DND-41 (cell line): Measurements from ENCODE around the gene QRICH1.

Source experiments
- ATAC-seq: fragments of 200-7000 bp; cut with Tn5 transposase; 3 replicates; pipeline ENCODE4 v1.9.1; 2021; ENCODE audit warnings: low read depth; ENCODE audit not compliant: insufficient read depth
- DNase-seq: peaks from one replicate; pipeline ENCODE4 v3.0.0-alpha.2; 2020
- H2AFZ ChIP-seq: 2 replicates; pipeline ENCODE4 v1.6.0; 2012; ENCODE audit warnings: low read depth, low read length
- H3K27ac ChIP-seq: 2 replicates; pipeline ENCODE4 v1.5.1; 2012; ENCODE audit warnings: low read length, inconsistent platforms
- H3K27me3 ChIP-seq: fragments of 200-600 bp; sonication (generic); 2 replicates; pipeline ENCODE4 v1.6.0; 2012; ENCODE audit warnings: low read length, mild to moderate bottlenecking, inconsistent platforms; ENCODE audit not compliant: insufficient read depth, poor library complexity
- H3K36me3 ChIP-seq: 2 replicates; pipeline ENCODE4 v1.5.1; 2012; ENCODE audit warnings: low read length, inconsistent platforms; ENCODE audit not compliant: insufficient read depth
- H3K4me1 ChIP-seq: 2 replicates; pipeline ENCODE4 v1.5.1; 2012; ENCODE audit warnings: mild to moderate bottlenecking, low read length; ENCODE audit not compliant: insufficient read depth
- H3K4me2 ChIP-seq: 2 replicates; pipeline ENCODE4 v1.6.0; 2012; ENCODE audit warnings: mild to moderate bottlenecking, moderate library complexity, low read length, inconsistent platforms; ENCODE audit not compliant: insufficient read depth
- H3K4me3 ChIP-seq, 2 experiments: fragments of 200-600 bp in 1 of 2; shearing (Covaris generic) in 1 of 2; 2 replicates each; pipeline ENCODE4 v1.5.1; 2012 to 2016; ENCODE audit warnings: inconsistent platforms in 2 of 2, low read length in 2 of 2, mild to moderate bottlenecking in 2 of 2, low read depth in 1 of 2, moderate library complexity in 1 of 2
- H3K79me2 ChIP-seq: 2 replicates; pipeline ENCODE4 v1.6.0; 2012; ENCODE audit warnings: low read length, inconsistent platforms; ENCODE audit not compliant: insufficient read depth
- H3K9ac ChIP-seq: 2 replicates; pipeline ENCODE4 v1.6.0; 2012; ENCODE audit warnings: low read depth, mild to moderate bottlenecking, inconsistent platforms, low read length, moderate library complexity
- H3K9me3 ChIP-seq: 2 replicates; pipeline ENCODE4 v1.5.1; 2012; ENCODE audit warnings: low read length, moderate library complexity, mild to moderate bottlenecking, inconsistent platforms; ENCODE audit not compliant: insufficient read depth, severe bottlenecking
- H4K20me1 ChIP-seq: 2 replicates; pipeline ENCODE4 v1.6.0; 2012; ENCODE audit warnings: low read length; ENCODE audit not compliant: insufficient read depth
- CTCF ChIP-seq: IDR thresholded peaks from 2 replicates; pipeline ENCODE4 v1.5.1; 2012; ENCODE audit warnings: borderline replicate concordance, low read length, moderate library complexity, mild to moderate bottlenecking; ENCODE audit not compliant: poor library complexity, severe bottlenecking; ENCODE audit errors: extremely low read depth
- EZH2 ChIP-seq: IDR thresholded peaks from 3 replicates; pipeline ENCODE4 v1.6.1; 2012; ENCODE audit warnings: borderline replicate concordance, low read depth, mild to moderate bottlenecking, moderate library complexity, low read length, inconsistent platforms; ENCODE audit not compliant: severe bottlenecking

Gene QRICH1

GRCh38 chr3:48999085-48999858, 94.6 kb downstream of the QRICH1 start:
- Histone ChIP-seq H3K9ac (no peak overlapping the region), H3K79me2 (no peaks in the 10 kb centered on the region), H3K4me3 (no peak overlapping the region), H3K27me3 (no peaks in the 10 kb centered on the region), H2AFZ (no peak overlapping the region), H3K36me3 (peaks cover 4% of the 10 kb centered on the region; the same call in 1 of the 2 replicates), H3K4me2 (no peak overlapping the region), H3K9me3 (no peaks in the 10 kb centered on the region), H3K27ac (no peak overlapping the region), H3K4me1 (no peaks in the 10 kb centered on the region), H4K20me1 (0 out of 2 replicates have a peak, but pooled peaks cover 2% of the 10 kb centered on the region)
- no peak for ATAC-seq
- no peak for DNase-seq
- no peak for TF ChIP-seq CTCF
- TF ChIP-seq EZH2, result no peak

GRCh38 chr3:48997714-48998637, 95.9 kb downstream of the QRICH1 start:
- Histone ChIP-seq H3K4me2 (no peak overlapping the region), H3K36me3 (peaks cover 4% of the 10 kb centered on the region; the same call in 1 of the 2 replicates), H3K79me2 (no peaks in the 10 kb centered on the region), H3K9ac (no peak overlapping the region), H4K20me1 (0 out of 2 replicates have a peak, but pooled peaks cover 2% of the 10 kb centered on the region), H3K27ac (no peak overlapping the region), H3K9me3 (no peaks in the 10 kb centered on the region), H2AFZ (no peak overlapping the region), H3K4me3 (no peak overlapping the region), H3K27me3 (no peaks in the 10 kb centered on the region), H3K4me1 (no peaks in the 10 kb centered on the region)
- DNase-seq (no peak), ATAC-seq (no peak)
- no peak for TF ChIP-seq CTCF
- TF ChIP-seq EZH2, result no peak

GRCh38 chr3:48997102-48997635, 96.7 kb downstream of the QRICH1 start:
- H4K20me1 ChIP-seq, result 0 out of 2 replicates have a peak, but pooled peaks cover 2% of the 10 kb centered on the region
- peaks cover under 1% of the 10 kb centered on the region; the same call in 1 of the 2 replicates for H3K4me1 ChIP-seq
- no peak overlapping the region for H3K27ac ChIP-seq
- H3K9me3 ChIP-seq, result no peaks in the 10 kb centered on the region
- H3K4me3 ChIP-seq, result no peak overlapping the region
- DNase-seq (no peak), ATAC-seq (0 out of 3 replicates have a peak, but pooled peaks have one; percentile 27)
- no peak overlapping the region for H3K9ac ChIP-seq
- H3K36me3 ChIP-seq, result peaks cover 4% of the 10 kb centered on the region; the same call in 1 of the 2 replicates
- no peaks in the 10 kb centered on the region for H3K79me2 ChIP-seq
- H3K4me2 ChIP-seq, result no peak overlapping the region
- TF ChIP-seq EZH2 (no peak), CTCF (peak; percentile 39)
- H2AFZ ChIP-seq, result no peak overlapping the region
- no peaks in the 10 kb centered on the region for H3K27me3 ChIP-seq
